SK-N-SH treated with all-trans-retinoic acid at 6 μM for 48 hours (cell line): ENCODE measurements around the gene ZGRF1.

Experiments
- ATAC-seq: fragments of 200-7000 bp; cut with Tn5 transposase; 3 replicates; pipeline ENCODE4 v1.9.1; 2020; ENCODE audit warnings: mild to moderate bottlenecking, moderate library complexity
- ARNTL ChIP-seq: fragments of 450-650 bp; formaldehyde crosslinking; IDR thresholded peaks from 2 replicates; pipeline ENCODE4 v1.5.0; 2020; ENCODE audit warnings: low read depth, mild to moderate bottlenecking, moderate library complexity, borderline replicate concordance
- BACH2 ChIP-seq: fragments of 250-450 bp; sonication (Bioruptor Pico); IDR thresholded peaks from 2 replicates; pipeline ENCODE4 v1.9.0; 2021; ENCODE audit warnings: mild to moderate bottlenecking, borderline replicate concordance
- CREB5 ChIP-seq: fragments of 250-450 bp; sonication (Bioruptor Pico); IDR thresholded peaks from 2 replicates; pipeline ENCODE4 v1.5.1; 2020; ENCODE audit warnings: low read depth, mild to moderate bottlenecking, moderate library complexity
- CSDC2 ChIP-seq: fragments of 250-450 bp; sonication (Bioruptor Pico); IDR thresholded peaks from 2 replicates; pipeline ENCODE4 v1.5.0; 2020; ENCODE audit warnings: mild to moderate bottlenecking, moderate library complexity
- CSRNP3 ChIP-seq: fragments of 250-450 bp; sonication (Bioruptor Pico); IDR thresholded peaks from 2 replicates; pipeline ENCODE4 v1.5.1; 2021; ENCODE audit warnings: mild to moderate bottlenecking, moderate library complexity
- ESRRG ChIP-seq: fragments of 250-450 bp; sonication (Bioruptor Pico); IDR thresholded peaks from 2 replicates; pipeline ENCODE4 v1.6.1; 2021; ENCODE audit warnings: mild to moderate bottlenecking
- GLIS3 ChIP-seq: fragments of 250-450 bp; sonication (Bioruptor Pico); IDR thresholded peaks from 2 replicates; pipeline ENCODE4 v1.5.0; 2020; ENCODE audit warnings: mild to moderate bottlenecking, moderate library complexity
- ISL1 ChIP-seq: fragments of 250-450 bp; sonication (Bioruptor Pico); IDR thresholded peaks from 2 replicates; pipeline ENCODE4 v2.1.2; 2022; ENCODE audit warnings: mild to moderate bottlenecking, moderate library complexity
- OSR1 ChIP-seq: fragments of 250-450 bp; sonication (Bioruptor Pico); IDR thresholded peaks from 2 replicates; pipeline ENCODE4 v1.8.0; 2022; ENCODE audit warnings: moderate library complexity, mild to moderate bottlenecking, inconsistent platforms
- POU6F1 ChIP-seq: fragments of 250-450 bp; sonication (Bioruptor Pico); IDR thresholded peaks from 2 replicates; pipeline ENCODE4 v1.8.0; 2021; ENCODE audit warnings: low read depth, mild to moderate bottlenecking, moderate library complexity, borderline replicate concordance
- PPARA ChIP-seq: fragments of 250-450 bp; sonication (Bioruptor Pico); IDR thresholded peaks from 2 replicates; pipeline ENCODE4 v1.5.0; 2020; ENCODE audit warnings: mild to moderate bottlenecking, borderline replicate concordance
- RARB ChIP-seq: fragments of 250-450 bp; sonication (Bioruptor Pico); IDR thresholded peaks from 2 replicates; pipeline ENCODE4 v1.8.0; 2021; ENCODE audit warnings: mild to moderate bottlenecking, moderate library complexity
- SNAI2 ChIP-seq: fragments of 250-450 bp; sonication (Bioruptor Pico); IDR thresholded peaks from 2 replicates; pipeline ENCODE4 v1.5.0; 2020; ENCODE audit warnings: mild to moderate bottlenecking, moderate library complexity
- TCF4 ChIP-seq: fragments of 250-450 bp; sonication (Bioruptor Pico); IDR thresholded peaks from 2 replicates; pipeline ENCODE4 v1.8.0; 2021; ENCODE audit warnings: mild to moderate bottlenecking, moderate library complexity, borderline replicate concordance
- TOX ChIP-seq: fragments of 250-450 bp; sonication (Bioruptor Pico); IDR thresholded peaks from 2 replicates; pipeline ENCODE4 v1.8.0; 2021; ENCODE audit warnings: mild to moderate bottlenecking, moderate library complexity, borderline replicate concordance
- TSHZ2 ChIP-seq: fragments of 250-450 bp; sonication (Bioruptor Pico); IDR thresholded peaks from 2 replicates; pipeline ENCODE4 v1.5.0; 2020; ENCODE audit warnings: mild to moderate bottlenecking, moderate library complexity
- ZC3H10 ChIP-seq: fragments of 250-450 bp; sonication (Bioruptor Pico); IDR thresholded peaks from 2 replicates; pipeline ENCODE4 v1.5.1; 2021; ENCODE audit warnings: mild to moderate bottlenecking, moderate library complexity
- ZFP3 ChIP-seq: fragments of 250-450 bp; sonication (Bioruptor Pico); IDR thresholded peaks from 2 replicates; pipeline ENCODE4 v1.5.0; 2020; ENCODE audit warnings: mild to moderate bottlenecking, moderate library complexity
- ZFP30 ChIP-seq: fragments of 450-650 bp; formaldehyde crosslinking; IDR thresholded peaks from 2 replicates; pipeline ENCODE4 v1.5.0; 2022; ENCODE audit warnings: mild to moderate bottlenecking, moderate library complexity
- ZNF565 ChIP-seq: fragments of 450-650 bp; formaldehyde crosslinking; conservative IDR thresholded peaks from 2 replicates; pipeline ENCODE4 v1.5.0; 2020; ENCODE audit warnings: low read depth, mild to moderate bottlenecking, moderate library complexity
- ZNF70 ChIP-seq: fragments of 450-650 bp; formaldehyde crosslinking; IDR thresholded peaks from 2 replicates; pipeline ENCODE4 v1.5.0; 2020; ENCODE audit warnings: mild to moderate bottlenecking, moderate library complexity
- ZNF8 ChIP-seq: fragments of 450-650 bp; formaldehyde crosslinking; IDR thresholded peaks from 2 replicates; pipeline ENCODE4 v1.5.0; 2020; ENCODE audit warnings: mild to moderate bottlenecking, moderate library complexity

The ZGRF1 gene

GRCh38 chr4:112516066-112516470 is 120.6 kb downstream of the ZGRF1 start, which contains the start of gene NEUROG2:
Gene NEUROG2, minus strand, starts transcription at chr4:112516180. Its CDS starts 705 bp downstream, at chr4:112515475.
- peak; percentile 43; the same call in 2 of the 3 replicates for ATAC-seq
- TF ChIP-seq ESRRG (CRISPR knock-in tag), result no peak
- no peak for TF ChIP-seq ZNF70 (CRISPR knock-in tag)
- no peak for TF ChIP-seq CREB5
- no peak for TF ChIP-seq SNAI2
- no peak for TF ChIP-seq TOX (CRISPR knock-in tag)
- TF ChIP-seq RARB (CRISPR knock-in tag), result no peak
- TF ChIP-seq ZNF8, result no peak
- no peak for TF ChIP-seq POU6F1 (CRISPR knock-in tag)
- TF ChIP-seq BACH2, result no peak
- TF ChIP-seq GLIS3 (CRISPR knock-in tag), result no peak
- TF ChIP-seq CSRNP3 (CRISPR knock-in tag), result no peak
- TF ChIP-seq TSHZ2 (CRISPR knock-in tag), result no peak
- TF ChIP-seq ZNF565 (CRISPR knock-in tag), result no peak
- TF ChIP-seq, all 23 proteins: peak for 0

GRCh38 chr4:112515198-112516065 is 121.3 kb downstream of the ZGRF1 start:
- no peak for TF ChIP-seq ZNF8
- TF ChIP-seq OSR1, result no peak
- no peak for TF ChIP-seq CSRNP3 (CRISPR knock-in tag)
- TF ChIP-seq RARB (CRISPR knock-in tag), result no peak
- TF ChIP-seq ARNTL (CRISPR knock-in tag), result no peak
- TF ChIP-seq TCF4 (CRISPR knock-in tag), result no peak
- no peak for TF ChIP-seq CSDC2
- TF ChIP-seq TSHZ2 (CRISPR knock-in tag), result no peak
- TF ChIP-seq ZNF70 (CRISPR knock-in tag), result no peak
- no peak for TF ChIP-seq POU6F1 (CRISPR knock-in tag)
- no peak for TF ChIP-seq ZFP3 (CRISPR knock-in tag)
- no peak for TF ChIP-seq PPARA (CRISPR knock-in tag)
- no peak for TF ChIP-seq ZFP30 (CRISPR knock-in tag)
- no peak for TF ChIP-seq ZC3H10 (CRISPR knock-in tag)
- no peak for TF ChIP-seq CREB5
- TF ChIP-seq ESRRG (CRISPR knock-in tag), result no peak
- TF ChIP-seq ISL1 (CRISPR knock-in tag), result no peak
- TF ChIP-seq ZNF565 (CRISPR knock-in tag), result no peak
- TF ChIP-seq SNAI2, result no peak
- TF ChIP-seq GLIS3 (CRISPR knock-in tag), result no peak
- ATAC-seq, result peak; percentile 69
